IgD-negative memory B cell (primary cell): Measurements from ENCODE around the gene MIA2. TPM values are rescaled to one million over a fixed set of nuclear protein-coding genes. Genes with fewer than 3 reads are reported as not detected.
"Not testable (repeated sequence)": the region's sequence is repeated elsewhere in the genome, so short reads cannot be mapped to it uniquely, and the experiment has no call there.

ENCODE experiments used
- H3K27ac Mint-ChIP-seq, 3 donors: one replicate each; pipeline ENCODE4 v1.8.0; 2020 to 2022; ENCODE audit warnings: mild to moderate bottlenecking in 3 of 3, mixed read lengths in 3 of 3, moderate library complexity in 1 of 3
- H3K27me3 Mint-ChIP-seq: one replicate; pipeline ENCODE4 v1.8.0; 2021; ENCODE audit warnings: mixed read lengths
- H3K36me3 Mint-ChIP-seq: one replicate; pipeline ENCODE4 v1.8.0; 2020; ENCODE audit warnings: mild to moderate bottlenecking, mixed read lengths
- H3K4me1 Mint-ChIP-seq, 3 donors: one replicate each; pipeline ENCODE4 v1.8.0; 2020 to 2022; ENCODE audit warnings: mixed read lengths in 3 of 3, mild to moderate bottlenecking in 1 of 3
- H3K4me3 Mint-ChIP-seq, 4 donors: one replicate each; pipeline ENCODE4 v1.8.0; 2020 to 2022; ENCODE audit warnings: mild to moderate bottlenecking in 4 of 4, mixed read lengths in 4 of 4, moderate library complexity in 3 of 4
- H3K9me3 Mint-ChIP-seq, 3 donors: one replicate each; pipeline ENCODE4 v1.8.0; 2020 to 2021; ENCODE audit warnings: mixed read lengths in 3 of 3, mild to moderate bottlenecking in 1 of 3
- polyA plus RNA-seq: library from polyadenylated mRNA; unstranded; fragments of 300-500 nt; fragmentation: Illumina TruSeq; gene quantifications from one replicate; pipeline ENCODE4 v1.2.3, GENCODE V29; 2021

The MIA2 gene
- polyA plus RNA-seq, 1 donor from 2014 or later: 24.8 TPM

DNA sequence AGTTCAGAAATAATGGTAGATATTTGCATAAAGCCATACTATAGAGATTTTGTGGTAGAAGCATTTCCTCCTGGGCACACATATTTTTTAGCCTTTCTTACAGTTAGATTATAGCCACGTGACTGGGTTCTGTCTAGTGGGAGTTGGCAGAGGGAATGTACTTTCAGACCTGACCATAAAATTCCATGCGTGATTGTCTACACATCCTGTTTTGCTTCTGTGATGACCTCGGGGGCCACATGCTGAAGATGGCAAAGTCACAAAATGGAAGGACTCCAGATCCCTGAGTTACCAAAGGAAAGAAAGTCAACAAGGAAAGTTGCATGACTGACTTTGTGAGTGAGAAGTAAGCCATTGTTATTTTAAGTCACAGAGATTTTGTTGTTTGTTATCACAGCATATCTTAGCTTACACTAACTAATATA lies 14.6 kb upstream of the MIA2 start:
- H3K27ac Mint-ChIP-seq: peak overlapping the region in 1 of 3 donors; percentile 60
- H3K27me3 Mint-ChIP-seq: peaks cover 1% of the 10 kb centered on the region
- H3K4me1 Mint-ChIP-seq: peaks cover 0 to 7% (median 6%) of the 10 kb centered on the region in 3 donors
- no peaks in the 10 kb centered on the region for H3K36me3 Mint-ChIP-seq
- H3K9me3 Mint-ChIP-seq: peaks cover 0 to 5% (median 0%) of the 10 kb centered on the region in 3 donors
- peak overlapping the region in 1 of 4 donors; percentile 24 for H3K4me3 Mint-ChIP-seq

DNA sequence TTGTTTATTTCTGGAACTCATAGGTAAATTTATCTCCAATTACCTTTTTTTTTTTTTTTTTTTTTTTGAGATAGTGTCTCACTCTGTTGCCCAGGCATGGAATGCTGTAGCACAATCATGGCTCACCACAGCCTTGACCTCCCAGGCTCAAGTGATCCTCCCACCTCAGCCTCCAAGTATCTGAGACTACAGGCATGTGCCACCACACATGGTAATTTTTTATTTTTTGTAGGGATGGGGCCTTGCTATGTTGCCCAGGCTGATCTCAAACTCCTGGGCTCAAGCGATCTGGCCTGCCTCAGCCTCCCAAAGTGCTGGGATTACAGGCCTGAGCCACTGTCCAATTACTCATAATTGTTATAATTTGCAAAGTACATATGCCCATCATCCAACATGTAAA lies 13.2 kb upstream of the MIA2 start:
- H3K4me3 Mint-ChIP-seq: peak overlapping the region in 1 of 4 donors; percentile 54
- H3K4me1 Mint-ChIP-seq, H3K27ac Mint-ChIP-seq, H3K9me3 Mint-ChIP-seq, H3K27me3 Mint-ChIP-seq, H3K36me3 Mint-ChIP-seq: not testable (repeated sequence)

DNA sequence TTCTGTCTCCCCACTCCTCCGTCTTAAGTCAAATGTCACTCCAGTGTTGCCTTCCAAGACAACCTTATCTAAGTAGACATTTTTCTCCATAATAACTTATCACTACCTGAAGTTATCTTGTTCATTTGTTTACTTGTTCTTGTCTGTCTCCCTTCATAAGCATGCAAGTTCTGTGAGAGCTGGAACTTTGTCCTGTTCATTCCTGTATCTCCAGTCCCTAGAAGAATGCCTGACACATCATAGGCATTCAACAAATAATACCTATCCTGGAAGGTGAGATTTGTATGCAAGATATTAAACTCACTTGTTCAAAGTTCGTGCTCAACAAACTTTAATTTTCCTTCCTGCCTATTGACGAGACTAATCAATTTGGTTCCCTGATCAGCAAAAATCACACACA lies 5.7 kb upstream of the MIA2 start:
- no peak overlapping the region for H3K4me3 Mint-ChIP-seq
- H3K27me3 Mint-ChIP-seq: peaks cover 1% of the 10 kb centered on the region
- H3K9me3 Mint-ChIP-seq: no peaks in the 10 kb centered on the region
- H3K4me1 Mint-ChIP-seq: peaks cover 0 to 6% (median 5%) of the 10 kb centered on the region in 3 donors
- H3K36me3 Mint-ChIP-seq: no peaks in the 10 kb centered on the region
- no peak overlapping the region for H3K27ac Mint-ChIP-seq

DNA sequence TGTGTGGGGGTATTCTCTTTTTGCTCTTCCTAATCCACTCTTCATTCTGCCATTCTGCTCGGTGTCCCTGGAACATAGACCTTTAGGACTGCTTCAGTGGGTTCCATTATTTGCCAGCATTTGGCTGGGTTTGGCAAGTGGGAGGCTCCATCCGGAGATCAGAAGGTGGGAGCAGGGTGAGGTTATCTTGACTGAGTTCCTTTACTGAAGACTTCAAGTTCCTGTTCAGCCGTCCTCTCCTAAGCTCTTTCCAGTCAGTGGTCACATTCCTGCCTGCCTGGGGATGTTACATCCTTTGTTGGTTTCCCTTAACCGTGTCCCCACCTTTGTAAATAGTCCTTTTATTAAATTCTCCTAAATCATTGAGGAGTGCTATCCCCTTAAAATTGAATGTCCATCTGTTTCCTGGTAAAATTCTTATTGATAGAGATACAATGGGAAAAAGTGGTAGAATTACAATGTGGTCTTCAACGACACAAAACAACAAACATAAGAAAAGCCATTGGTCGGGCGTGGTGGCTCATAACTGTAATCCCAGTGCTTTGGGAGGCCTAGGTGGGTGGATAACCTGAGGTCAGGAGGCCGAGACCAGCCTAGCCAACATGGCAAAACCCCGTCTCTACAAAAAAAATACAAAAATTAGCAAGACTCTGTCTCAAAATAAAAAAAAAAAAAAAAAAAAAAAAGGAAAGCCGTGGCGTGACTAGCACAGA lies 5.0 kb upstream of the MIA2 start:
- no peaks in the 10 kb centered on the region for H3K9me3 Mint-ChIP-seq
- peaks cover 0 to 8% (median 5%) of the 10 kb centered on the region in 3 donors for H3K4me1 Mint-ChIP-seq
- no peak overlapping the region for H3K4me3 Mint-ChIP-seq
- H3K27me3 Mint-ChIP-seq: peaks cover 1% of the 10 kb centered on the region
- H3K27ac Mint-ChIP-seq: peak overlapping the region in 2 of 3 donors; percentile 8 to 76
- H3K36me3 Mint-ChIP-seq: no peaks in the 10 kb centered on the region

DNA sequence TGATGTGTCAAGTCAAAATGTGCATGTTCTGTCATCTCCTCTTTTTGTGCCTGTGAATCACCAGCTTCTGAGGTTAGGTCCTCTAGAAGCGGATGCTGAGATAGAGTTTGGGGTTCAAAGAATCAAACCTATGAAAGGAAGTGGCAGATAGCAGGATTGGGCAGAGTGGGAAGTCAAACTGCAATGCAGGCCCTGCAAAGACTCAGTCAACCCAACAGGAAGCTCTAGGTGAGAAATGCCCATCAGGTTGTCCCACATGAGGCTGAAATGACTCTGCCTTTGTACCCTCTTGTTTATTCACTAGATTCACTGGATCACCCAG lies 4.5 kb upstream of the MIA2 start:
- Mint-ChIP-seq H3K27me3 (no peaks in the 10 kb centered on the region), H3K9me3 (no peaks in the 10 kb centered on the region), H3K4me1 (peaks cover 0 to 8% (median 5%) of the 10 kb centered on the region in 3 donors), H3K27ac (peak overlapping the region in 1 of 3 donors; percentile 8), H3K4me3 (no peak overlapping the region), H3K36me3 (no peaks in the 10 kb centered on the region)

DNA sequence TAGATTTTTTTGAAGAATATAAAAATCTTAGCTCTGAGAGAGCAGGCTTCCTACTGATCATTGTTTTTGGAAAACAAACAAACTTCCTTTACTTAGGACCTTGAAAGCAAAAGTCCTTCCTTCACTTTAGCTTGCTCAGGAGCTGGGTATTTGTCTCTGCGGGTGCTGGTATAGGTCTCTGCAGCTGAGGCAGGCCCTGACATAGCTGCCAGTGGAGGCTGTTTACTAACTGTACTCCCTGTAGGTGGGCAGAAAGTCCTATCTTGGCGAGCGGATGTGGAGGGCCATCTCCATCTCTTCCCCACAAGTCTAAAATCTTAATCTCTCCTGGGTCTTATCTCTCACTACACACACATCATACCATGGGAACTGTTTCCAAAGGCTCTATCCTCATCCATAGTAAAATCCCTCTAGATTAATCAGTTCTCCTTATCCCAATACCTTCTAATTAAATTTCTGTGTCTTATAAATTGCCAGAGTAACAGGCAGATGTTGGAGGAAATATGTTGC lies 4.1 kb upstream of the MIA2 start:
- H3K36me3 Mint-ChIP-seq: no peaks in the 10 kb centered on the region
- H3K4me1 Mint-ChIP-seq: peaks cover 0 to 8% (median 5%) of the 10 kb centered on the region in 3 donors
- H3K9me3 Mint-ChIP-seq: no peaks in the 10 kb centered on the region
- H3K4me3 Mint-ChIP-seq: no peak overlapping the region
- H3K27ac Mint-ChIP-seq: no peak overlapping the region
- no peaks in the 10 kb centered on the region for H3K27me3 Mint-ChIP-seq

DNA sequence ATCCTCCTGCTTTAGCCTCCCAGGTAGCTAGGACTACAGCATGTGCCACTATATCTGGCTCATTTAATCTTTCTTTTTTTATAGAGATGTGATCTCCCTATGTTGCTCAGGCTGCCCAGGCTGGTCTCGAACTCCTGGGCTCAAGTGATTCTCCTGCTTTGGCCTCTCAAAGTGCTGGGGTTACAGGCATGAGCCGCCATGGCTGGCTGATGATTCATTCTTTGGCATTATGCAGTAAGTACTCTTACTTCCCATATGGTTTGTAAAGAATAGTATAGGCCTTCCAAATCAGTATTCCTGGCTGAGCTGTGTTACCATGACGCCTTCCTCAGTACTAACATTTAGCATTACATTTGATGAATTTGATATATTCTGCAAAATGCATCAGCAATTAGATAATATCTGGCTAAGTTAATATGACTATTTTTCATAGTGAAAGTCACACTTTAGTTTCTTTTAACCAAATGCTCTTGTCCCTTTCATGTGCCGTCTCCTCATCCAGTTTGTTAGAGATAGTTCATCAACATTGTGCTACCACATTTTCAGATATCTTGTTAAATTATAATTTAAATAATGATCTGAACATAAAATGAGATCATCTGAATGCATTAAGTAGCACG lies 3.2 kb upstream of the MIA2 start:
- Mint-ChIP-seq H3K27me3 (no peaks in the 10 kb centered on the region), H3K36me3 (no peaks in the 10 kb centered on the region), H3K9me3 (no peaks in the 10 kb centered on the region), H3K4me1 (peaks cover 0 to 8% (median 5%) of the 10 kb centered on the region in 3 donors), H3K27ac (no peak overlapping the region), H3K4me3 (no peak overlapping the region)

DNA sequence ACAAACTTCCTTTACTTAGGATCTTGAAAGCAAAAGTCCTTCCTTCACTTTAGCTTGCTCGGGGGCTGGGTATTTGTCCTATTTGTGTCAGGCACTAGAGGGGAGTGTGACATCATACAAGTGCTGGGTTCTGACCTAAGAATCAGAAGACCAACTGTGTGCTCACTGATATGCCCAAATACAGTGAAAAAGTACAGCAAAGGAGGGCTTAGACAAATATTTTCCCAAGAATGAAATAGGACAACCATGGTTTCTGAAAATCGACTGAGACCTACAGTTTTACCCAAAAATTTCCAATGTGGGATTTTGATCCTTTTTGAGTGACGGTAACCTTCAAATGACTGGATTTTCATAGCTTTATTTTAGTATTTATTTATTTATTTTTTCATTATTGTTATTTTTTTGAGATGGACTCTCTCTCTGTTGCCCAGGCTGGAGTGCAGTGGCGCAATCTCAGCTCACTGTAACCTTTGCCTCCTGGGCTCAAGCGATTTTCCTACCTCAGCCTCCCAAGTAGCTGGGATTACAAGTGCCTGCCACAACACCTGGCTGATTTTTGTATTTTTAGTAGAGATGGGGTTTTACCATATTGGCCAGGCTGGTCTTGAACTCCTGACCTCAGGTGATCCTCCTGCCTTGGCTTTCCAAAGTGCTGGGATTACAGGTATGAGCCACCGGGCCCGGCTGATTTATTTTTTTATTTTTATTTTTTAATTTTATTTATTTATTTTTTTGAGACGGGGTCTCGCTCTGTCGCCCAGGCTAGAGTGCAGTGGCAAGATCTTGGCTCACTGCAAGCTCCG lies 1.8 kb upstream of the MIA2 start:
- H3K27ac Mint-ChIP-seq, H3K4me1 Mint-ChIP-seq, H3K27me3 Mint-ChIP-seq, H3K9me3 Mint-ChIP-seq, H3K4me3 Mint-ChIP-seq, H3K36me3 Mint-ChIP-seq: not testable (repeated sequence)

DNA sequence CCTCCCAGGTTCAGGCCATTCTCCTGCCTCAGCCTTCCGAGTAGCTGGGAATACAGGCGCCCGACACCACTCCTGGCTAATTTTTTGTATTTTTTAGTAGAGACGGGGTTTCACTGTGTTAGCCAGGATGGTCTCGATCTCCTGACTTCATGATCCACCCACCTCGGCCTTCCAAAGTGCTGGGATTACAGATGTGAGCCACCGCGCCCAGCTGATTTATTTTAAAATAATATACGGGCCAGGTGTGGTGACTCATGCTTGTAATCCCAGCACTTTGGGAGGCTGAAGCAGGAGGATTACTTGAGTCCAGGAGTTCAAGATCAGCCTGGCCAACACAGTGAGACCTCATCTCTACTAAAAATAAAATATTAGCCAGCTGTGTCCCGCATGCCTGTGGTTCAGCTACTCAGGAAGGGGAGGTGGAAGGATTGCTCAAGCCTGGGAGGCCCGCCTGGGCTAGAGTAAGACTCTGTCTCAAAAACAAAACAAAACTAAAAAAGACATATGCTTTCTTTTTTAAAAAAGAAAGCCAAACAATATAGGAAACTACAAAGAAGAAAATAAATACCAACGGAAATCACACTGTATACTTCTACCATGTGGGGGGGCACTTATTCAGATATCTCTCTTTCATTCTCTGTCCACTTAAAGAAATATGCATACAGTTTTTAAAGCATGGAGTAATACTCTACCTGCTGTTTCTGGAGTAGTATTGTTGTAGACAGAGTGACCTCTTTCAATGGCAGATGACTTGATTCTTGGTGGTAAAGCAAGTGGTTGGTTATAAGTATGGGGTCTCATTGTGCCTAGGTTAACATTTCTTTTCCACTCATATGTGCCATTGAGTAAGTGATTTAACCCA lies 930 bp upstream of the MIA2 start:
- Mint-ChIP-seq H3K4me1 (peaks cover 0 to 8% (median 5%) of the 10 kb centered on the region in 3 donors), H3K27ac (no peak overlapping the region), H3K36me3 (no peaks in the 10 kb centered on the region), H3K4me3 (no peak overlapping the region), H3K27me3 (no peaks in the 10 kb centered on the region), H3K9me3 (no peaks in the 10 kb centered on the region)

DNA sequence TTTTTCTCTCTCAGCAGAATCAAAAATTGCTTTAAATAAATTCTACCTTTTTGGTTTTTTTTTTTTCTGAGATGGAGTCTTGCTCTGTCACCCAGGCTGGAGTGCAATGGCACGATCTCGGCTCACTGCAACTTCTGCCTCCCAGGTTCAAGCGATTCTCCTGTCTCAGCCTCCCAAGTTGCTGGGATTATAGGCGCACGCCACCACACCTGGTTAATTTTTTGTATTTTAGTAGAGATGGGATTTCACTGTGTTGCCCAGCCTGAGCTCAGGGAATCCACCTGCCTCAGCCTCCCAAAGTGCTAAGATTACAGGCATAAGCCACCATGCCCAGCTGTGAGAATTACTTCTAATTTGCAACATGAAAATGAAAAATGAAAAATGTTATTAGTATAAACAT lies 1.3 kb downstream of the MIA2 start:
- H3K36me3 Mint-ChIP-seq, H3K9me3 Mint-ChIP-seq, H3K27ac Mint-ChIP-seq, H3K27me3 Mint-ChIP-seq, H3K4me3 Mint-ChIP-seq, H3K4me1 Mint-ChIP-seq: not testable (repeated sequence)

DNA sequence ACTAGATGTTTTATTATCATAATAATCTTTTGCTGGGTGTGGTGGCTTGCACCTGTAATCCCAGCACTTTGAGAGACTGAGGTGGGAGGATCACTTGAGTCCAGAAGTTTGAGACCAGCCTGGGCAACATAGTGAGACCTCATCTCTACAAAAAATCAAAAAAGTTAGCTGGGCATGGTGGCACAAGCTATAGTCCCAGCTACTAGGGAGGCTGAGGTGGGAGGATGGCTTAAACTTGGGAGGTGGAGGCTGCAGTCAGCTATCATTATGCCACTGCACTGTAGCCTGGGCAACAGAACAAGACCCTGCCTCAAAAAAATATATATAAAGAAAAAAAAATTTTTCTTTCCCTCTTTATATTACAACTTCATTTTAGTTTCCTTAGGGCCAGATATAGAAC lies 1.8 kb downstream of the MIA2 start:
- H3K4me3 Mint-ChIP-seq, H3K4me1 Mint-ChIP-seq, H3K27ac Mint-ChIP-seq, H3K9me3 Mint-ChIP-seq, H3K27me3 Mint-ChIP-seq, H3K36me3 Mint-ChIP-seq: not testable (repeated sequence)

DNA sequence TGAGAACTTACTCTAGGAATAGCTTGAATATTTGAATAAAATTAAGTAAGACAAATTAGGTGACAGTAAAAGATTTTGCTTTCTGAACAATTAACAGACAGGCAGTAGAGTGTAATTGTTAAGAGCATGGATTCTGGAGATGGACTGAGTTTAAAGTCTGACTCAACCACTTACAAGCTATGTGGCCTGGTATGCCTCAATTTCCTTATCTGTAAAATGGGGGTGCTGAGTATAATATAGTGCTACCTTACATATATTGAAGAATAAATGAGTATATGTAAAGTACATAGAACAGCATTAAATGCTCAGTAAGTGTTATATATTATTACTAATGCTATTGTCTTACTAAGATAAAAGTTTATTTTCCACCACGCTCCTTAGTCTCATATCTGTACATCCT lies 7.1 kb downstream of the MIA2 start:
- Mint-ChIP-seq H3K36me3 (no peaks in the 10 kb centered on the region), H3K9me3 (no peaks in the 10 kb centered on the region), H3K27ac (no peak overlapping the region), H3K4me3 (no peak overlapping the region), H3K27me3 (peaks cover 1% of the 10 kb centered on the region), H3K4me1 (no peaks in the 10 kb centered on the region)

DNA sequence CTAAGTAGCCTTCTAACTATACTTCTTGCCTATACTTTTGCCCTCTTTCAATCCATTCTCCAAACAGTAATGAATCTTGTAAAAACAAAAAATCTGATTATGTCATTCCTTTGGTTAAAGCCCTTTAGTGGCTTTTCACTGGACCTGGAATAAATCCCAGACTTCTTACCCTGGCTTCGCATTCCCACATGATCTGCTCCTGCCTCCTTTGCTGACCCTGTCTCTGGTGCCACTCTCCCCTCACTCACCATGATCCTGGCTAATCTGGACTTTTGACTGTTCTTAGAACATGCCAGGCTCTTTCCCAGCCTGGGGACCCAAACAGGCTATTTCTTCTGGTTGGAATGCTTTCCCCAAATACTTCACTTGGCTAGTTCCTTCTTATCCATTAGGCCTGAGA lies 7.9 kb downstream of the MIA2 start:
- no peak overlapping the region for H3K4me3 Mint-ChIP-seq
- peaks cover 1% of the 10 kb centered on the region for H3K27me3 Mint-ChIP-seq
- H3K36me3 Mint-ChIP-seq: no peaks in the 10 kb centered on the region
- no peaks in the 10 kb centered on the region for H3K4me1 Mint-ChIP-seq
- peak overlapping the region in 1 of 3 donors; percentile 1 for H3K27ac Mint-ChIP-seq
- no peaks in the 10 kb centered on the region for H3K9me3 Mint-ChIP-seq

DNA sequence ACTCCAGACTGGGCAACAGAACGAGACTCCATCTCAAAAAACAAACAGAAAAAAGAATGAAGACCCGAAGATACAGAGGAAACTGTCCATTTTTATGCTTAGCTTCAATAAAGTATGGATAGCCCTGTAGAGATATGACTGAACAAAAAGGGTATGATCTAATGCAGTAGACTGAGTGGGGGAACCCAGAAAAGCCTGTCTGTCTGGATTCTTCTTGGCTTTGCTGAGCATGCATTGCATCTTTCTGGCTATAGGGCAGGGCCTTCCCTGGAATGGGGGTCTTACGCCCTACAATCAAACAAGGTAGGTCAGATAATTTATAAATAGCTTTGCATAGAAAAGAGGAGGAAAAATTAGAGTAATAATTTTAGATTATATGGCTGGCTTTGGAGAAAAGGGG lies 10.1 kb downstream of the MIA2 start:
- Mint-ChIP-seq H3K27me3 (peaks cover 1% of the 10 kb centered on the region), H3K27ac (no peak overlapping the region)

DNA sequence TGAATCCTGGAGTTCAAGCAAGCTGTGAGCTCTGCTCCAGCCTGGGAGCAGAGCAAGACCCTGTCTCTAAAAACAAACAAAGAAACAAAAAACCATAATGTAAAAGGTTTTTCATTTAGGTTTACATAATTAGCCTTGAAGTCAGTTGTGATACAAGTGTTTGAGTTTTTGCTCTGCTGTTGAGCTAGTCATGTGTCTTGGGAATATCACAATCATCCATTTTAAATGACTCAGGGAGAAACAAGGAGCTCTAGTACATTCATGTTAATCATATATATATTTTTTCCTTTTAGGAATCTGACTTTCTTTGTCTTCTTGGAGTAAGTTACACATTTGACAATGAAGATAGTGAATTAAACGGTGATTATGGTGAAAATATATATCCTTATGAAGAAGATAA lies 12.9 kb downstream of the MIA2 start:
- Mint-ChIP-seq H3K27ac (no peak overlapping the region), H3K36me3 (no peaks in the 10 kb centered on the region), H3K4me3 (no peak overlapping the region), H3K4me1 (no peaks in the 10 kb centered on the region), H3K27me3 (peaks cover 1% of the 10 kb centered on the region), H3K9me3 (no peaks in the 10 kb centered on the region)

More for the DNA sequence above, 10.1 kb downstream of the MIA2 start:
- H3K4me3 Mint-ChIP-seq: no peak overlapping the region
- no peaks in the 10 kb centered on the region for H3K4me1 Mint-ChIP-seq
- no peaks in the 10 kb centered on the region for H3K36me3 Mint-ChIP-seq
- no peaks in the 10 kb centered on the region for H3K9me3 Mint-ChIP-seq
